HG02852 (cell line): ENCODE data around the gene XRCC3.

Experiments
- ATAC-seq: cut with Tn5 transposase; IDR thresholded peaks from one replicate; pipeline ENCODE4 v1.9.1; 2021; ENCODE audit warnings: mild to moderate bottlenecking, moderate library complexity; ENCODE audit not compliant: unreplicated experiment

The XRCC3 gene

DNA sequence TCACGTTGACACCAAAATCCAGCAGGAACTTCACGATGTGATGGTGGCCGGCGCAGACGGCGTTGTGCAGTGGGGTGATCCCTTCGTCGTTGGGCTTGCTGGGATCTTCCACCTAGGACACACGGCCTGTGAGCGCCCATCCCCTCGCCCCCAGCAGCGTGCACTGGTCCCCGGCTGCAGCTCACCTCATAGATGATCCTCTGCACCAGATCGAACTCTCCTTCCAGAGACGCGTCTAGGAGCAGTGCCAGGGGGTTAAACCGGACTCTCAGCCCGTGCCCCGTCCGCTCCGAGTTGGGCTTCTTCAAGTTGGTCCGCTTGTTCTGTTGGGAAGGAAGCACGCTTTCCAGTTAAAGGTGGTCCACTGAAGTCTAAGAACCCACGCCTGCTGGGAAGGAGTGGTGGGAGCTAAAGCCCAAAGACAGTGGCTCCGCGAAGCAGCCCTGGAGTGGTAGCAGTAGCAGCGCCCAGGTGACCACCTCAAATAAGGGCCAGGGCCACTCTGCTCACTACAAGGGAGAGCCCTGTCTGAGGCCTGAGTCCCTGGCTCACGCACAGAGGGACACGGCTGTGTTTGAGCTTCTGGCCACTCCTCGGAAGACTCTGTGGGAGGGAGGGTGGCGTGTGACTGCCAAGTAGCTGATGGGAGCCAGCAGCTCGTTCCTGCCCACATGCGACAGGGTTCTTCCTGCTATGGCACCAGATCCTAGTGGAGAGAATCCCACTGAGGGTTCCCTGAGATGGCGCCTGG, 23.6 kb upstream of the XRCC3 start:
- no peak for ATAC-seq

DNA sequence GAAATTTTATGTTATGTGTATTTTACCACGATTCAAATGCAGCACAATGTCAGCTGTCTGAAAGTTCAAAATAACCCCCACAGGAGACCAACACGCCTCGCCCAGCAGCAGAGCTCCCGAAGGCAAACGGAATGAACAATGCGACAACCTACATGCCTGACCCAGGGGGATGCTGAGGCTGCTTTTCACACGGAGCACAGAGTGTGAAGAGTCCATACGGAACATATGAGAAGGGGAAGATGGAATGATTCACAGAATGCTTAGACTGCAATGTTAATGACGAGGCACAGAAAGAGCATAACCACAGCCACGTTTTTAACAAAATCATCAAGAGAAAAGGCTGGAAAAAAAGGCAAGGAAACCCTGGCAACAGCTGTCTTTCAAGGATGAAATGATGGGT, 22.9 kb upstream of the XRCC3 start:
- ATAC-seq = no peak

DNA sequence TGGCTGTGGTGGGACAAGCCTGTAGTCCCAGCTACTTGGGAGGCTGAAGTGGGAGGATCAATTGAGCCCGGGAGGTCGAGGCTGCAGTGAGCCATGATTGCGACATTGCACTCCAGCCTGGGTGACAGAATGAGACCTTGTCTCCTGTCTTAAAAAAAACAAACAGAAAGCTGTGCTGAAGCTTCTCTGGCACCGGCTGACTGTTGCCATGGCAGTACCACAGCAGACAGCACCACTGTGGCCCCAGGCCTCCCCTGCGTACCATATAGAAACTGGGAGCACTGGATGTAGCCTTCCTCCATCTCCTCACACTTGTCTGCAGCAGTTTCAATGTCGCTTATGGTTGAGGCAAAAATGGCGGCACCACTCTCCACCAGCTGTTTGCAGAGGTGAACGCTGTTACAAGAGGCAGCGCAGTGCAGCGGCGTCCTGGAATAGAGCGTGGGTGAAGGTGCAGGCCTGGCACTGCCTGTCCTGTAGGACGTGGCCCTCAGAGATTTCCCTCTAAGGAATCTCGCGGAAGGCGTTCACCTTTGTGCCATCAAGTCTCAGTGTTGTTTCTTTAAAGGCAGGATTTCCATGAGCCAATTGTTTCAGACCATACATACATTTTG, 22.3 kb upstream of the XRCC3 start:
- no peak for ATAC-seq

DNA sequence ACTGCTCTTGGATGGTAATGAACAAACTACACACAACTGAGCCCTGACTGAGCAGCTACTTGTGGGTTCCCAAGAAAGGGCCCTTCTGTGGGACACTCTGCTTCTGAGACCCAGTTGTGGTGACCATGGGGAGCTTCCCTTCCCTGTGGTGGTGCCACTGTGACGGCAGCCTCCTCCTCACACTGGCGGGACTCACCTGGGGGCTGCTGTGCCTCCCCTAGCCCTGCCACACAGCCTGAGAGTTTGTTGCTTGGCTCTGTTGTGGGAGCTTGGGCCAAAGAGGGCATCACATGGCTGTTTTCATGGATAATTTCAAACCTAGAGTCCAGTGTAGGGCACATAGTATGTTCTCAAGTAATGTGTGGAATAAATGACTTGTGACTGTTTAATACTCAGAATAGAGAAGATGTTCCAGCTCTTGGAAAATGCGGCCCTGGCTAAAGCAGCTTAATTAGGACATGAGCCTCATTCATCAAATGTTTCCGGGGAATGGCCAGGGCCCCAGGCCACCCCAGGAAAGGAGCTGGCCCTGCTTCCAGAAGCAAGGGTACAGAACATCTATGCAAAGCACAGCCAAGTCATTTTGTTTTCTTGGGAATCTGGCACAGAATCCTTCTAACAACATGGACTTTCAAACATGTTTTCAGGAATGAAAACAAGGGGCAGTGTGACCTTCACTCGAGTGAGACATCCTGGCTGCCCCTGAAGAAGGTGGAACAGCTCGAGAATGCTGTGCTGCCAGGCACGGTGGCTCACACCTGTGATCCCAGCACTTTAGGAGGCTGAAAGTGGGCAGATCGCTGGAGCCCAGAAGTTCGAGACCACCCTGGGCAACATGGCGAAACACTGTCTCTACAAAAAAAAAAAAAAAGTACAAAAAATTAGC, 21.5 kb upstream of the XRCC3 start:
- no peak for ATAC-seq

DNA sequence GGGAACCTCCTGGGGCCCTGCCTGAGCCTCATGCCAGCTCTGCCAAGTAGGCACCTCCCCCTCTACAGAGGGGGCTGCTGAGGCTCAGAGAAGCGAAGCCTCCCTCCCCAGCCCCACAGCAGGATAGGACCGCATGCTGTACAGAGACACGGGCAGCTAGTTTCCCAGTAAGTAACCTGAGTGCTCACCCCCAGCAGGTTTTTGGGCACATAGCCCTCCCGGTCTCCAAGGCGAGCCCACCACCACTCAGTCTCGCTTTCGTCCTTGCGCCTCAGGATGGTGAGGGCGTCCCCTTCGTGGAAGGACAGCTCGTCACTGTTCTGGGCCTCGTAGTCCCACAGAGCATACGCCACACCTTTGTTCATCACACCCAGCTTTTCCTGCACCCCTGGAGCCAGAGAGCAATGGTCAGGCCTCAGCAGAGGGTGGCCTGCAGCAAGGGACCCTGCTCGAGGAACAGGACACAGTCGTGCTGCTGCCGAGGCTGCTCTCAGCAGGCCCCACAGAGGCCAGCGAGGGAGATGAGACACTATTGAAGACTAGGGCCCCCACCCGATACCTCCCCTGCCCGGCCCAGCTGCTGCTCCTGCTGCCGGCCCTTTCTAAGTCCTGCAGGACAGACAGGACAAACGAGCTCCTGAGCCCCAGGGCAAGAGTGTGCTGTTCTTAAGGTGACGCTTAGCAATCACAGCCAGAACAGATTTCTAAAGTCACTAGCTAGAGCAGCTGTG, 20.7 kb upstream of the XRCC3 start:
- no peak for ATAC-seq

DNA sequence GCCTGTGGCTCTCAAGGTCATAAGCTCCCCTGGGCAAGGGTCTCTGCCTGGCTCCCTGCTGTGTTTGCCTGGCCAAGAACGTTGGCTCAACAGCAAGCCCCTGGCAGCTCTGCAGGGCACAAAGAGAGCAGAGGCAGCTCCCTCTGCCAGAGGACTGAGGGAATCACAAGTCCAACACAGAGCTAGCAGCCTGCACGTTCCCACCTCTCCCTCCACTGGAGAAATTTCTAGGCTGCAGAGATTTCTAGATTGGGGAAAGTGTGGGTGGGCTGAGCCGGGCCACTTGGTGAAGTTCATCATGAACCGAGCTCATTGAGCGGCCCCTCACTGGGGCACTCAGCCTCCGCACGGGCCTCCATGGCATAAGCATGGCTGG, 20.2 kb upstream of the XRCC3 start:
- ATAC-seq = no peak

DNA sequence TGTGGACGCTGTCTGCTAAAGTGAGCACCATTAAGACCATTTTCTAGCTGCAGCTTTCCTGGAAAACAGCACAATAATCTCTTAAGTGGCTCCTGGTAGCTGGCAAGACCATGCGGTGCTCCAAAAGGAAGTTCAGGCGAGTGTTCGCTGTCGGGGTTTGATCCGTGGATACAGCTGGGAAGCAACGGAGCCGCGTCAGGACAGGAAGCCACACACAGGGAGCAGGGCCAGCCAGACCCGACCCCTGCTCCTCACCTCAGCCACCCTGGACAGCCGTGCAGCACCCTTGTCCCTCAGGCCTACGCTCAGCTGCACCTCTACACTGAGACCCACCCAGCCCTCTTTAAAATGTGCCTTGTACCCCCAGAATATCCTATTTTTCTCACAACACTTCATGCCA, 19.8 kb upstream of the XRCC3 start:
- no peak for ATAC-seq

DNA sequence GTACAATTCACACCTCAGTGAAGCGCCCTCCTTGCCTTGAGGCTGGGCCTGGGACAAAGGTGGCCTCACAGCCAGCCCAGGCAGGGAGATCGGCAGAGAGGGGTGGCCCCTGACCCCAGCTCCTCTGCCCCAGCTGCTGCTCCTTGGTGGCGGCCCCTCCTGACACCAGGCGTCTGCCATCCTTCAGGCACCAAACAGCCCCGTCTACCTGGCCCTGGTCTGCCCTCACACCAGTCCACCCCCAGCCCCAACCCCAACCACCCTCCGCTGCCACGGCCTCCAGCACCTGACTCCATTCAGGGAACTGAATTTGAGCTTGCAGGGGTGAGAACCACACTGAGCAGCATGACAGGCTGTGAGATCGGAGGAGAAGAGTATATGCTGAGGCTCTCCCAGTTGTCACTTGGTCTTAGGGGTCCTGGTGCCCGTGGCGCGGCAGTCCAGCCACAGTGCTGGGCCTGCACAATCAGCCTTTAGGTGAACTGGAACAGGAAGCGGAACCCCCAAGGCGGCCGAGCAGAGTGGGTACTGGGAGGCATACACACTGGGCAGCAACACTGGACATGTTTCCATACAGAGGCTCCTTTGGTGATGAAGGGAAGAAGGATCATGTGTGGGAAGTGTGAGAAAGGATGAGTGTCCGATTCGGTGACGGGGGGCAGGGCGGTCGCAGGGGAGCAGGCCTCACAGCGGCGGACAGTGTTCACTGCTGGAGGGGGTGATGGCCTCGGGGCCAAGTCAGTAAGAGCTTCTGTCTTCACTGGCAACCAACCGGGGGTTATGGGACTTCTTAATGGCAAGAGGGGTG, 19.0 kb upstream of the XRCC3 start:
- ATAC-seq = no peak

DNA sequence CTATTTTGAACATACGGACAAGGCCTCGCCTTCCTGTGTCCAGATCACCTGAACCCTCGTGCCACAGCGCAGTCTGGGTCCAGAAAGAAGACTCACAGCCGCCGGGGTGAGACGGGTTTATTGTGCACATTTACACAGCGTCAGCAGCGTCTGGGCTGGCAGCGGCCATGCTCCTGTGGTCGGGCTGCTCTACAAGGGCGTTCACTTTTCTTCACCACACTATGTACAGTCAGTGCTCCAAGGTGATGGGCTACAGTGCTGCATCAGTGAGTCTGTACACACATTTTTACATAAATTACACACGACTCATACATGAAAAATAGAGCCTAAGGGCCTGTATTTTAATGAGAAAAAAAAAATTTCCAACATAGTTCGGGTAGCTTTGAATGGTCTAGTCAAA, 18.4 kb upstream of the XRCC3 start:
- no peak for ATAC-seq

DNA sequence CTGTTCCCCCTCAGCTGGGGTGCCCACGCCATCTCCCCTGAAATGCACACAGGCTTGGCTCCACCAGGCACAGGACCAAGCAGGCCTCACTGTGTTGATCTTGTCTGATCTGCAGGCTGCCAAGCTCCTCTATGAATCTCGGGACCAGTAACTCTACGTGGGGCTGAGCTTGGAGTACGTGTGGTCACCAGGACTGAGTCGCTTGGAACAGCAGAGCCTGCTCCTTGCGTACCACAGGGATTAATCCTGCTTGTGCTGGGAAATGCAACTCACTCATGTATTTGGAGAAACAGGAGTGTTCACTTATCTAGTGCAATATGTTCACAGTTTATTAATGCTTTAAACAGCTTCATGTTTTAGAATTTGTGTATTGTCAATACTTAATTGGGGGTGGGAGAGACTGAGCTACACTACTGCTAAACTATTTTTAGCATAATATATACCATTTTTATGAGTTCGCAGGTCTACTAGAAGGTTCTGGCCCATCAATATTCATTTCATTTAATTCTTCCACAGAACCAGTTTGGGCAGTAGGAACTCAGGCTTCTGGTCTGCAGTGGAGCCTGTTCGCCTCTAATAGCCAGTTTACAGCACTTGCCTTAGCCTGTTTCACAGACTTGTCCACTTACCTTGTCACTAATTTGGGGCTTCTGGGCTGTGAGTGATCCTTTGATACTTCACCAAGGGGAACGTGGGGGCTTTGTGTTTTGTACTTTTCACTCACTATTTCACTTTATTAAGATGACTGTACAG, 17.8 kb upstream of the XRCC3 start:
- no peak for ATAC-seq

DNA sequence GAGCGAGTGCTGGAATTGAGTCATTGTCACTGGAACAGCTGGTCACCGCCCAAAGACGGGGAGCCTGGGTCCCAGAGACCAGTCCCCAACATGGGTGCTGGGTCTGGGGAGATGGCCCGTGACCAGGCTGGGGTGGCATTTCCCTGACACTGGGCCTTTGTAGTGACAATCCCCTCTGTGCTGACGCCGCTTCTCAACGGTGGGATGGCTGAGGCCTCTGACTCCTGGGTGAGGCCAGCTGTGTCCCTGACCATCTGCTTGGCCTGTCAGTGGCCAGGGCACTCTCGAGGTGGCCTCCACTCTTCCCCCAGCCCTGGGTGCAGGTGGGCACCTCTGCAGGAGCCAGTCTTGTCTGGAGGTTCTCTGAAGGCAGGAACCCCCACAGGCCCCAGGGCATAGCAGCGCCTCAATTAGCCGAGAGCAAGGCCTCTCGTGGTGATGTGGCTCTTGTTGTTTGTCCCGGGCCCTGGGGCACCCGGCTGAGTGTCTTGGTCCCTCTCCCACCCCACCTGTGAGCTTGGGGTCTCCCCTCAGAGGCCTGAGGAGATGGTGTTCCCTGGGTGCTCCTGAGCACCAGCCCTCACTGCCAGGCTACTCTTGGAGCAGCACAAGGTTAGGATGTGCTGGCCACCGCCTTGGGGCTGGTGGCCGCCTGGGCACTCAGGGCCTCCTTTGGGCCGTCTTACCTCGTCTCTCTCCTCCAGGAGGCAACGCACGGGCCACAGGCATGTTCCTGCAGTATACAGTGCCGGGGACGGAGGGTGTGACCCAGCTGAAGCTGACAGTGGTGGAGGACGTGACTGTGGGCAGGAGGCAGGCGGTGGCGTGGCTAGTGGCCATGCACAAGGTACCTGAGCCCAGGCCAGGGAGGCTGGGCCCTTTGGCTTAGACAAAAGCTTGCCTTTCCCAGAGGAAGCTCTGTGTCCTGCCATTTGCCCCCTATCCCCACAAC, 16.9 kb upstream of the XRCC3 start:
- no peak for ATAC-seq

DNA sequence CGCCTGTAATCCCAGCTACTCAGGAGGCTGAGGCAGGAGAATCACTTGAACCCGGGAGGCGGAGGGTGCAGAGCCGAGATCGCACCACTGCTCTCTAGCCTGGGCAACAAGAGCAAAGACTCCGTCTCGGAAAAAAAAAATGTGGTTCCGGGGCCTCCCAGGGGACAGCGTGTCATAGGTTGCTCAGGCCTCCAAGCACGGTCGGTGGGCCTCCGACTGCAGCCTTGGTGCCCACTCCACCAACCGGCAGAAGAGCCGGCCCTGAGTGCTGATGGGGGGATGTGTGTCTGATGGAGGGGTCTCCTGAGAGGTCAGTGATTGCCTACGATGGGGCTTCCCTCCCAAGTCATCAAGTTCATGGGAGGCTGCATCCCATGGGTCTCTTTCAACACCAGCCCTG, 16.2 kb upstream of the XRCC3 start:
- ATAC-seq = no peak

DNA sequence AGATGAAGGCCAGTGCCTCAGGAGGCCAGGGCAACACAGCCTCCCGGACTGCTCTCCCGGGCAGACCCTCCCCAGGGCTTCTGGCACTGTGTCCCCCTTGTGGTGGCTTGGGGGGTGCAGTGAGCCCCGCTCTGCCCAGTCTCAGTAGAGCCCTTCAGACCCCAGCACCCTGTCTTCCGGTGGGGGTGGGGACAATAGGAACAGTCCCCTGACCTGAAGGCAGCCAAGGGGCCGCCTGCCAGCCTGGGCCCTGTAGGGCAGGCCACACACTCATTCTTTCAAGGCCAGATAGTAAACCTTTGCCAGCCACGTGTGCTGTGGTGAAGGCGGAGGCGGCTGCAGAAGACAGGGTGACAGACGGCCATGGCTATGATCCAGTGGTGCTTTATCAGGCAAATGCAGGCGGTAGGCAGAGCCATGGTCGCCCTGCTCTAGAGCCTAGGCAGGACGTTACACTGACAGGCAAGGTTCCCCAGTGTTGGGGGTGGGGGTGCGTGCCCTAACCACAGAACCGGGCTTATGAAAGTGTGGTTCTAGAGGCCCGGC, 15.3 kb upstream of the XRCC3 start:
- ATAC-seq = no peak

DNA sequence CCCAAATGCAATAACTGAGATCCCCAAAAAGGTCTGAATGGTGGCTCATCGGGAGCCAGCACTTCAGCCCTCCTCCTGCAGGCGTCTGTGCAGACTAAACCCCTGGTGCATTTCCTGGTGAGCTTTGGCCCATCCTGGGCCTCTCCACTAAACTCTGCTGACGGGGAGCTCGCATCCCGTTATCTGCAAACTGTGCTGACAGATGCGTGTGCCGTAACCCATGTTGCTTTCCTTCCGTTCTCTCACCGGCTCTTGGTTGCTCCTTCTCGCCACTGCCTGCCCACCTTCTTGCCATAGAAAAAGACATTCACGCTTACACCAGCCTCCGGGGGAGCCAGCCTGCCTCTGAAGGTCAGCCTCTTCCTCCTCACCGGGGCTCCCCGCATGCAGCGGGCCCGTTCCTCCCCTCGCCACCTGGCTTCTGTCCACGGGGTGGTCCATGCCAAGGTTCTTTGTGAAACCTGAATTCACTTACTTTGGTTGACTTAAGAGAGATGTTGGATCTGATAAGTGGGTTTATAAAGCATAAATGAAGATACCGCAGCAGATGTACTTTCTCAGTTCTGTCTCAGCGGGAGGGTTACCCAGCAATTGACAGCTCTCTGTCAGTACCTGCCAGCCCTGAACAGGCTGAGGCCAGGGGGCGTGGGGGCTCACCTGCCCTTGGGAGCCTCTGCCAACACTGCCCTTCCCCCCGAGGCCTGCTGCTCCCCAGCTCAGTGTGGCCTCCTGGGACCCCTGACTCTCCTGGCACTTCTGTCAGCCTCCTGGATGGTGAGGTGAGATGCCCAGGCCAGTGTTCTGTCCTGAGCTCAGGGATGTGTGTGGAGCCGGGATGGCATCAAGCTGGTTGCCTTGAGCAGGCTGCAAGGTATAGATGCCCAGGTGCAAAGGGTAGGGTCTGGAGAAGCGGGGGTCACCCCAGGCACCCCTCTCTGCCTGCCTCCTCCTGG, 14.5 kb upstream of the XRCC3 start:
- no peak for ATAC-seq

DNA sequence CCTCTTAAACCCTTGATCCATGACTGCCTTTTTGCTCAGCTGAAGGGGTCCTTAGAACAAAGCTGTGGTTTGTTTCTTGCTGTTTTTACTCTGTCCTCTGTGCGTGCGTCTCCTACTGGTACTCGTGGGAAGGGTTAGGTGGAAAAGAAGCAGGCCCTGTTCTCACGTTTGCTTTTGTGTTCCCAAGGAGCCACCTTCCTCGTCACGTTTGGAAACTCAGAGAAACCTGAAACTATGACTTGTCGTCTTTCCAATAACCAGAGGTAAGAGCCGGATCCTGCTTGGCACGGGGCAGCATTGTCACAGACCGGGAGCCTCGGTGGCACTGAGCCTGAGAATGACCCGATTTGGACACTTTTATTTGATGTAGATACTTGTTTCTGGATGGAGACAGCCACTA, 13.5 kb upstream of the XRCC3 start:
- no peak for ATAC-seq

DNA sequence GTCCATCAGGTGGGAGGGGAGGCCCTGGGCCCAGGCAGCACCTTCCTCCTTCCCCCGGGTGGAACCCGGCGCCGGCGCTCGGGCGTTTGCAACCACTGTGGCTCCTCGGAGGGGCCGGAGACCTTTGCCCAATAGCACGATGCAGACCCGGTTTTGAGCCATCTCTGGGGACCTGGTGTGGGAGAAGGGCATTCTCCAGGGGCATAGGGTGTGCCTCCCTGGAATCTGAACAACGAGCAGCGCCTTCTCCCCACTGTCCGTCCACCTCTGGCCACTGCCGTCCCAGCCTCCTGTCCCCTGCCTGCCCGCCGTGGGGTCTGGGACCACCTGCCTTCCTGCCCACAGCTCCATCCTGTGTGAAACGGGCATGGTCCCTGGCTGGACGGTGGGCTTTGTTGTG, 12.9 kb upstream of the XRCC3 start:
- no peak for ATAC-seq

DNA sequence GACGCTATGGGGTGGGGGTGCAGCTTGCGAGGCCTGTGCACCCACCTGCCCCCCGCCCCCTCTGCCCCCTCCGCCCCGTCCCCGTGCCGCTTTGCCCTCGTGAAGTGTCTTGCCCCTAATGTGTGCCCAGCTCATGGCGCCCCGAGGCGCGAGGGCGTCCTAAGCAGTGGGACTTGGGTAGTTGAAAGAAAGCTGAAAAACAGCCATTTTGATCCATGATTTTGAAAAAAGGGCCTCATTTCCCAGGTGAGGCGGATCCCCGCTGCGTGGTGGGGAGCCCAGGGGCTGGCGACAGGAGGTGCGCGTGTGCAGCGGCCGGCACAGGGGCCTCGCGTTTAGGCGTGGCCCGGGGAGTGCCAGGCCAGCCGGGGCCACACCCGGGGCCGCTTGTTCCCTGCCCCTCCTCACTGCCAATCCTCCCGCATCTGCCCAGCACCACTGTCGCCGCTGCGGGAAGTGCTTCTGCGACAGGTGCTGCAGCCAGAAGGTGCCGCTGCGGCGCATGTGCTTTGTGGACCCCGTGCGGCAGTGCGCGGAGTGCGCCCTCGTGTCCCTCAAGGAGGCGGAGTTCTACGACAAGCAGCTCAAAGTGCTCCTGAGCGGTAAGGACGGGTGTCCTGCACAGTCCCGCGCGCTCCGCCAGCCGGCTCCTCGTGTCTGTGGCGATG, 12.2 kb upstream of the XRCC3 start:
- no peak for ATAC-seq
